Body of pancreas (tissue), 4 donors: ENCODE data around the gene EXOSC3.

ENCODE experiments used
- CTCF ChIP-seq, 7 experiments: fragments of 450-650 bp in 4 of 7; fragments of 200-600 bp in 3 of 7; sonication (generic) in 3 of 7; IDR thresholded peaks; one replicate each; pipeline ENCODE4 v1.5.1; 2016 to 2019; ENCODE audit warnings: antibody characterized with exemption in 7 of 7
- POLR2A ChIP-seq, 3 donors: fragments of 450-650 bp; IDR thresholded peaks; one replicate each; pipeline ENCODE4 v1.6.1; 2016; ENCODE audit warnings: antibody characterized with exemption in 3 of 3, mild to moderate bottlenecking in 2 of 3

GRCh38 chr9:37775216-37775919 lies 9.5 kb downstream of the EXOSC3 start:
- TF ChIP-seq CTCF (IDR thresholded peaks at IDR 0.05), result no peak
- TF ChIP-seq POLR2A (IDR thresholded peaks at IDR 0.05), result no peak
